HepG2 (cell line): ENCODE data around the gene AP3B1. TPM values are rescaled to one million over a fixed set of nuclear protein-coding genes. Genes with fewer than 3 reads are reported as not detected.
A peak's percentile ranks its signal among the peaks of the same experiment; 100 is the strongest.

Source experiments
- ATAC-seq: fragments of 200-7000 bp; cut with Tn5 transposase; 3 replicates; pipeline ENCODE4 v1.9.1; 2020; ENCODE audit warnings: mild to moderate bottlenecking, moderate library complexity
- BruUV-seq: library from RNA; stranded (reverse); fragments of 400-500 nt; replicated peaks from 2 replicates; lab custom pipeline; 2021; lab: Mats Ljungman, UMichigan
- CTCF ChIA-PET: fragments of 300-600 bp; formaldehyde crosslinking; extraction: SDS; loops from one replicate; lab custom pipeline; 2021; ENCODE audit warnings: low total read pairs, inconsistent platforms, low intra/inter-chr PET ratio; lab: Yijun Ruan, JAX
- POLR2A ChIA-PET: fragments of 350-600 bp; sonication (Branson Sonifier 250); formaldehyde crosslinking; loops from one replicate; lab custom pipeline; 2020; ENCODE audit warnings: antibody characterized with exemption, inconsistent platforms; lab: Yijun Ruan, JAX
- DNase-seq: peaks from one replicate; pipeline ENCODE4 v3.0.0-alpha.2; 2015; ENCODE audit warnings: low spot score
- FAIRE-seq: peaks from 3 replicates; lab custom pipeline; 2011; peaks lifted over from hg19 to GRCh38; lab: Jason Lieb, UNC
- H2AFZ ChIP-seq: one replicate; pipeline ENCODE4 v1.6.1; 2011; ENCODE audit warnings: low read length, inconsistent platforms
- H3K27ac ChIP-seq: fragments of 300-600 bp; 3 replicates; pipeline ENCODE4 v1.8.0; 2011; ENCODE audit warnings: mixed run types, mild to moderate bottlenecking, mixed read lengths, low read length, inconsistent platforms; ENCODE audit not compliant: insufficient read depth; ENCODE audit errors: extremely low read length
- H3K27me3 ChIP-seq, 2 experiments: fragments of 200-600 bp in 1 of 2; 2 replicates in 1 of 2; 3 replicates in 1 of 2; pipeline versions ENCODE4 v1.6.0 to v1.8.0; 2011; ENCODE audit warnings: low read length in 2 of 2, mild to moderate bottlenecking in 2 of 2, moderate library complexity in 2 of 2, inconsistent platforms in 1 of 2; ENCODE audit not compliant: insufficient read depth in 2 of 2, control insufficient read depth in 1 of 2
- H3K36me3 ChIP-seq, 2 experiments: fragments of 200-600 bp in 1 of 2; replicated peaks in 1 of 2; 2 replicates in 1 of 2; 3 replicates in 1 of 2; pipeline versions ENCODE4 v1.5.1 to v1.8.0; 2011; ENCODE audit warnings: low read length in 2 of 2, inconsistent platforms in 1 of 2; ENCODE audit not compliant: insufficient read depth in 2 of 2, control insufficient read depth in 1 of 2
- H3K4me1 ChIP-seq: 2 replicates; pipeline ENCODE4 v1.5.1; 2012; ENCODE audit warnings: low read length, inconsistent platforms; ENCODE audit not compliant: insufficient read depth
- H3K4me2 ChIP-seq: 2 replicates; pipeline ENCODE4 v1.6.0; 2011; ENCODE audit warnings: low read depth, low read length, inconsistent platforms
- H3K4me3 ChIP-seq, 3 experiments: fragments of 200-600 bp in 1 of 3; sonication (generic), shearing (Covaris generic) in 1 of 3; replicated peaks in 1 of 3; 2 replicates each; pipeline ENCODE4 v1.5.1; 2011 to 2016; ENCODE audit warnings: low read length in 3 of 3, inconsistent platforms in 2 of 3, low read depth in 2 of 3, mild to moderate bottlenecking in 2 of 3, control low read depth in 1 of 3, mixed read lengths in 1 of 3; ENCODE audit not compliant: insufficient read depth in 1 of 3
- H3K79me2 ChIP-seq: one replicate; pipeline ENCODE4 v1.6.1; 2011; ENCODE audit warnings: low read length, inconsistent platforms; ENCODE audit not compliant: insufficient read depth
- H3K9ac ChIP-seq: 2 replicates; pipeline ENCODE4 v1.6.0; 2011; ENCODE audit warnings: mild to moderate bottlenecking, low read depth, low read length, inconsistent platforms; ENCODE audit not compliant: insufficient read depth
- H3K9me3 ChIP-seq: 2 replicates; pipeline ENCODE4 v1.5.1; 2012; ENCODE audit warnings: mild to moderate bottlenecking, low read length
- H4K20me1 ChIP-seq: 2 replicates; pipeline ENCODE4 v1.6.0; 2011; ENCODE audit warnings: inconsistent platforms, mild to moderate bottlenecking, low read length, moderate library complexity; ENCODE audit not compliant: insufficient read depth
- CBX2 ChIP-seq, 2 experiments: fragments of 200-600 bp in 1 of 2; sonication (generic); formaldehyde crosslinking in 1 of 2; IDR thresholded peaks; 2 replicates each; pipeline versions ENCODE4 v1.7.0 to v1.8.1; 2018 to 2022; ENCODE audit warnings: low read depth in 2 of 2, low read length in 1 of 2, mild to moderate bottlenecking in 1 of 2, missing genetic modification reagents in 1 of 2
- CEBPB ChIP-seq: IDR thresholded peaks from 2 replicates; pipeline ENCODE4 v1.6.1; 2011; ENCODE audit warnings: low read depth, low read length, improper control_type of control experiment, borderline replicate concordance
- REPIN1 ChIP-seq: sonication (generic); formaldehyde crosslinking; IDR thresholded peaks from 2 replicates; pipeline ENCODE4 v1.8.0; 2022; ENCODE audit warnings: missing genetic modification reagents, low read depth, mild to moderate bottlenecking, borderline replicate concordance
- STAT5B ChIP-seq: sonication (generic); formaldehyde crosslinking; IDR thresholded peaks from 2 replicates; pipeline ENCODE4 v1.4.0; 2020; ENCODE audit warnings: missing genetic modification reagents
- ZNF775 ChIP-seq: sonication (generic); formaldehyde crosslinking; IDR thresholded peaks from 2 replicates; pipeline ENCODE4 v1.4.0; 2020; ENCODE audit warnings: missing genetic modification reagents, mild to moderate bottlenecking, moderate library complexity, borderline replicate concordance
- ZNF879 ChIP-seq: sonication (generic); formaldehyde crosslinking; IDR thresholded peaks from 2 replicates; pipeline ENCODE4 v1.8.1; 2023; ENCODE audit warnings: missing genetic modification reagents
- WGBS: methylation state at CpG from one replicate; pipeline ENCODE4 v1.1.6; 2017; ENCODE audit warnings: low lambda C conversion rate; 5-methylcytosine and 5-hydroxymethylcytosine counted together
- in situ Hi-C: cut with HindIII; loops from 2 replicates; pipeline ENCODE4 v1.10.0; 2017; ENCODE audit warnings: low pct_unique_long_range_greater_than_20kb; ENCODE audit not compliant: extremely low pct_ligation_motif_present
- intact Hi-C: fragments of 100-400 bp; cut with micrococcal nuclease; formaldehyde crosslinking; loops from one replicate; pipeline ENCODE4 v1.10.0; 2022; ENCODE audit not compliant: unreplicated experiment
- polyA plus RNA-seq, 8 experiments: library from polyadenylated mRNA; depleted of rRNA in 3 of 8; stranded (reverse) in 7 of 8; unstranded in 1 of 8; fragments of >200 nt; fragmentation: Illumina TruSeq in 4 of 8; extraction: Trizol in 4 of 8; gene quantifications; 2 replicates each; pipeline versions ENCODE4 v1.2.1 to v1.2.3, GENCODE V29; 2011 to 2016; ENCODE audit warnings: low read depth in 4 of 8, missing spikeins in 1 of 8, mixed read lengths in 1 of 8; ENCODE audit not compliant: insufficient read depth in 1 of 8
- total RNA-seq, 5 experiments: library from RNA; depleted of rRNA; stranded (reverse); fragments of >200 nt; fragmentation: Illumina TruSeq; extraction: Trizol; gene quantifications; 2 replicates each; pipeline ENCODE4 v1.2.3, GENCODE V29; 2016; ENCODE audit warnings: low read depth in 1 of 5
- TF ChIP-seq, protein P1 (sequence below): sonication (generic); formaldehyde crosslinking; IDR thresholded peaks from 2 replicates; pipeline ENCODE4 v1.8.0; 2022; ENCODE audit warnings: mild to moderate bottlenecking, missing genetic modification reagents, borderline replicate concordance

Gene AP3B1
- total and polyA plus RNA-seq, 2 of the 13 experiments (the other 11 are each of a cell fraction or from before 2014, with no cell fraction given): 37.7 to 51.2 TPM

DNA sequence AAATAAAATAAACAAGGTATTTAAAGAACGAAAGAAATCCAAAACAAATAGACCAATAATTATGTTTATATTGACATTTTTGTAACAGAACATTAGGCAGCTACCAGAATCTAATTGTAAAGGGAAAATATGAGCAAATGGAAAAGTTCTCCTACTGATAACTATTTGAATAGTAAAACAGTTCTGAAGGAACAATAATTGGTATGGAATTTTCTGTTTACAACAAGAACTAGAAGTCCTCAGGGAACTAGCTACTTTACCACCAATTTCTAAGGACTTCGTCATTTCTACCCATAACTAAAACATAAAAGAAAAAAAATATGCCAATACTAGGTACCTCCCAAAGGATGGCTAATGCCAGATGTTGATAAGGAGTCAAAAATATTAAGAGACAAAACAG is 58.5 kb downstream of the AP3B1 start (continued):
- TF ChIP-seq ZNF879 (CRISPR knock-in tag) (no peak), REPIN1 (CRISPR knock-in tag) (no peak), CBX2 (IDR thresholded peaks at IDR 0.05; ENCODE audit: low read depth, low read length) (no peak), CBX2 (CRISPR knock-in tag; IDR thresholded peaks at IDR 0.05; ENCODE audit: low read depth) (no peak), STAT5B (no peak)

DNA sequence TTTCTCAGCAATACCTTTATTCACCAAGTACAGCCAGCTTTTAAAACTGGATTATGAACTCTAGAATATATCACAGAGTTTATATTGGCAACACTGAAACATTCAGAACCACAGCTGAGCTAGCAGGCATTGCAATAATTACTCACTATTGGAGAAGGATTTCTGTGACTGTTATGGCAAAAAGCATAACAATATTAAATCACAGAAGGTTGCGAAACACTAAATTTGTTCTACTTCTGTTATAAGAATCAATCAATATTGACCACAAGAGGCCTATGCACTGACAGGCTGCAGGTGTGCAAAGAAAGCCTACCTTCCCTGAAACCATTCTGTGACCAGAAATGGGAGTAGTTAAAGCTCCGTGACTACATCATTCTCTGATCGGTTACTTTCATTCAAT is 59.2 kb downstream of the AP3B1 start:
- no TSS peak for BruUV-seq
- no peak overlapping the region for H2AFZ ChIP-seq
- no peak for FAIRE-seq
- peaks cover 8 to 12% of the 10 kb centered on the region in 2 experiments for H3K36me3 ChIP-seq
- no peaks in the 10 kb centered on the region for H3K9me3 ChIP-seq
- no peak overlapping the region for H3K4me2 ChIP-seq
- ATAC-seq: no peak
- 100% methylated on average over 3 of the region's 3 CpGs for WGBS
- H3K27ac ChIP-seq: no peak overlapping the region
- no peak for DNase-seq
- CTCF ChIA-PET: no interaction called here
- in situ Hi-C loops: no loop called here
- intact Hi-C loops: no loop called here
- H3K4me1 ChIP-seq: no peaks in the 10 kb centered on the region
- no peaks in the 10 kb centered on the region for H3K27me3 ChIP-seq
- no peak overlapping the region for H3K4me3 ChIP-seq
- H4K20me1 ChIP-seq: no peaks in the 10 kb centered on the region
- H3K79me2 ChIP-seq: no peaks in the 10 kb centered on the region
- POLR2A ChIA-PET: no interaction called here
- H3K9ac ChIP-seq: no peak overlapping the region
- TF ChIP-seq ZNF775 (CRISPR knock-in tag) (no peak), CEBPB (peak; percentile 65; the same call in 1 of the 2 replicates)
- TF ChIP-seq, protein P1, sequence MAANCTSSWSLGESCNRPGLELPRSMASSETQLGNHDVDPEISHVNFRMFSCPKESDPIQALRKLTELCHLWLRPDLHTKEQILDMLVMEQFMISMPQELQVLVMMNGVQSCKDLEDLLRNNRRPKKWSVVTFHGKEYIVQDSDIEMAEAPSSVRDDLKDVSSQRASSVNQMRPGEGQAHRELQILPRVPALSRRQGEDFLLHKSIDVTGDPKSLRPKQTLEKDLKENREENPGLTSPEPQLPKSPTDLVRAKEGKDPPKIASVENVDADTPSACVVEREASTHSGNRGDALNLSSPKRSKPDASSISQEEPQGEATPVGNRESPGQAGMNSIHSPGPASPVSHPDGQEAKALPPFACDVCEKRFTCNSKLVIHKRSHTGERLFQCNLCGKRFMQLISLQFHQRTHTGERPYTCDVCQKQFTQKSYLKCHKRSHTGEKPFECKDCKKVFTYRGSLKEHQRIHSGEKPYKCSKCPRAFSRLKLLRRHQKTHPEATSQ (CRISPR knock-in tag): no peak
- TF ChIP-seq, all 625 proteins: peak for 1
